OCI-LY1 (cell line): ENCODE measurements around the gene PLXNA3.

Source experiments
- H2AFZ ChIP-seq: fragments of 200-600 bp; sonication (generic), shearing (Covaris generic); 2 replicates; pipeline ENCODE4 v1.6.0; 2014; ENCODE audit warnings: antibody characterized with exemption, mild to moderate bottlenecking, low read length
- H3F3A ChIP-seq: fragments of 200-600 bp; sonication (generic), shearing (Covaris generic); 2 replicates; pipeline ENCODE4 v1.6.0; 2014; ENCODE audit warnings: mild to moderate bottlenecking, antibody characterized with exemption, low read length, moderate library complexity; ENCODE audit not compliant: insufficient read depth
- H3K27ac ChIP-seq: fragments of 200-600 bp; sonication (generic); 2 replicates; pipeline ENCODE4 v1.5.1; 2014; ENCODE audit warnings: low read length, mixed run types, mild to moderate bottlenecking, low read depth; ENCODE audit not compliant: poor library complexity, severe bottlenecking
- H3K27me3 ChIP-seq: fragments of 200-600 bp; sonication (generic); 2 replicates; pipeline ENCODE4 v1.6.0; 2014; ENCODE audit warnings: antibody characterized with exemption, mild to moderate bottlenecking, low read length, moderate library complexity; ENCODE audit not compliant: insufficient read depth
- H3K36me3 ChIP-seq: fragments of 200-600 bp; sonication (generic); 2 replicates; pipeline ENCODE4 v1.6.1; 2014; ENCODE audit warnings: mild to moderate bottlenecking, antibody characterized with exemption, low read length, moderate library complexity, mixed read lengths; ENCODE audit not compliant: insufficient read depth
- H3K4me1 ChIP-seq: fragments of 200-600 bp; sonication (generic); 2 replicates; pipeline ENCODE4 v1.5.1; 2014; ENCODE audit warnings: mild to moderate bottlenecking, low read length, moderate library complexity; ENCODE audit not compliant: insufficient read depth, severe bottlenecking
- H3K4me2 ChIP-seq: fragments of 200-600 bp; sonication (generic), shearing (Covaris generic); 2 replicates; pipeline ENCODE4 v1.6.1; 2014; ENCODE audit warnings: low read length
- H3K4me3 ChIP-seq: fragments of 200-600 bp; sonication (generic); 2 replicates; pipeline ENCODE4 v1.5.1; 2014; ENCODE audit warnings: low read length, low read depth, mild to moderate bottlenecking, mixed read lengths; ENCODE audit not compliant: poor library complexity, severe bottlenecking
- H3K79me2 ChIP-seq: fragments of 200-600 bp; shearing (Covaris generic); 2 replicates; pipeline ENCODE4 v1.6.1; 2016; ENCODE audit warnings: mixed run types, low read length, mixed read lengths; ENCODE audit not compliant: insufficient read depth
- H3K9ac ChIP-seq: fragments of 200-600 bp; sonication (generic), shearing (Covaris generic); 2 replicates; pipeline ENCODE4 v1.6.1; 2014; ENCODE audit warnings: mild to moderate bottlenecking, low read length, mixed read lengths
- H3K9me2 ChIP-seq: fragments of 200-600 bp; sonication (generic), shearing (Covaris generic); 2 replicates; pipeline ENCODE4 v1.6.1; 2014; ENCODE audit warnings: low read depth, mild to moderate bottlenecking, low read length, mixed read lengths
- H3K9me3 ChIP-seq: fragments of 200-600 bp; shearing (Covaris generic); 2 replicates; pipeline ENCODE4 v1.6.1; 2014; ENCODE audit warnings: low read length, mixed read lengths
- H4K20me1 ChIP-seq: fragments of 200-600 bp; sonication (generic), shearing (Covaris generic); 2 replicates; pipeline ENCODE4 v1.6.0; 2016; ENCODE audit warnings: mild to moderate bottlenecking, low read length; ENCODE audit not compliant: insufficient read depth
- CTCF ChIP-seq: fragments of 200-600 bp; sonication (generic), shearing (Covaris generic); IDR thresholded peaks from 2 replicates; pipeline ENCODE4 v1.5.1; 2017; ENCODE audit warnings: mild to moderate bottlenecking, antibody characterized with exemption, low read length, moderate library complexity, mixed read lengths
- EZH2 ChIP-seq: fragments of 200-600 bp; sonication (generic), shearing (Covaris generic); IDR thresholded peaks from 2 replicates; pipeline ENCODE4 v1.8.0; 2017; ENCODE audit warnings: borderline replicate concordance, mixed run types, mild to moderate bottlenecking, antibody characterized with exemption, low read length, moderate library complexity, mixed read lengths

The PLXNA3 gene

GRCh38 chrX:154458954-154459778 lies 1.1 kb downstream of the PLXNA3 start:
- Histone ChIP-seq H4K20me1 (no peaks in the 10 kb centered on the region), H3K27ac (no peak overlapping the region), H3K4me1 (peaks cover 5% of the 10 kb centered on the region), H3K27me3 (no peaks in the 10 kb centered on the region), H3K4me2 (peak overlapping the region; percentile 69), H3K9ac (peak overlapping the region; percentile 61), H3K36me3 (no peaks in the 10 kb centered on the region; the same call in 1 of the 2 replicates), H3K4me3 (peak overlapping the region; percentile 65), H3F3A (no peaks in the 10 kb centered on the region), H2AFZ (no peak overlapping the region), H3K9me3 (no peaks in the 10 kb centered on the region), H3K79me2 (no peaks in the 10 kb centered on the region), H3K9me2 (no peaks in the 10 kb centered on the region)
- no peak for TF ChIP-seq EZH2
- TF ChIP-seq CTCF = no peak

GRCh38 chrX:154459832-154460231 lies 1.8 kb downstream of the PLXNA3 start:
- Histone ChIP-seq H3K79me2 (no peaks in the 10 kb centered on the region), H3K4me3 (peak overlapping the region; percentile 65)

GRCh38 chrX:154460326-154460725 lies 2.2 kb downstream of the PLXNA3 start:
- no peak overlapping the region for H3K4me3 ChIP-seq
- peaks cover 5% of the 10 kb centered on the region for H3K4me1 ChIP-seq
- no peak for TF ChIP-seq CTCF
- TF ChIP-seq EZH2 = no peak
- H4K20me1 ChIP-seq = no peaks in the 10 kb centered on the region
- H3K36me3 ChIP-seq = no peaks in the 10 kb centered on the region; the same call in 1 of the 2 replicates
- no peak overlapping the region for H3K27ac ChIP-seq
- H3K9me3 ChIP-seq = no peaks in the 10 kb centered on the region
- no peak overlapping the region for H3K4me2 ChIP-seq
- H3K79me2 ChIP-seq = no peaks in the 10 kb centered on the region
- no peaks in the 10 kb centered on the region for H3K27me3 ChIP-seq
- H3F3A ChIP-seq = no peaks in the 10 kb centered on the region
- no peak overlapping the region for H2AFZ ChIP-seq
- H3K9me2 ChIP-seq = no peaks in the 10 kb centered on the region
- H3K9ac ChIP-seq = no peak overlapping the region

More at GRCh38 chrX:154459832-154460231, 1.8 kb downstream of the PLXNA3 start:
- Histone ChIP-seq H3K9me3 (no peaks in the 10 kb centered on the region), H3K27me3 (no peaks in the 10 kb centered on the region), H3K36me3 (no peaks in the 10 kb centered on the region; the same call in 1 of the 2 replicates), H2AFZ (no peak overlapping the region), H3F3A (no peaks in the 10 kb centered on the region), H3K4me2 (peak overlapping the region; percentile 47; the same call in 1 of the 2 replicates), H3K9me2 (no peaks in the 10 kb centered on the region), H3K9ac (no peak overlapping the region), H3K27ac (no peak overlapping the region), H3K4me1 (peaks cover 5% of the 10 kb centered on the region), H4K20me1 (no peaks in the 10 kb centered on the region)
- TF ChIP-seq EZH2 (no peak), CTCF (no peak)
